GM19025 (cell line): ENCODE results near the gene WDR46.

Source experiments
- ATAC-seq: cut with Tn5 transposase; IDR thresholded peaks from one replicate; pipeline ENCODE4 v1.9.1; 2021; ENCODE audit warnings: mild to moderate bottlenecking, low read depth, moderate library complexity; ENCODE audit not compliant: unreplicated experiment

The WDR46 gene

GRCh38 chr6:33288921-33289783 is at the start of gene WDR46, which contains the start of gene PFDN6:
Gene WDR46 (minus strand): TSS chr6:33289239. CDS start chr6:33289170, 69 bp downstream.
Gene PFDN6 (plus strand): TSS chr6:33289601. CDS start chr6:33289857, 256 bp downstream.
- peak; percentile 91 for ATAC-seq

- no peak for ATAC-seq
Measured at GRCh38 chr6:33336495-33336894, 47.5 kb upstream of the WDR46 start.

GRCh38 chr6:33335916-33336315 is 46.9 kb upstream of the WDR46 start:
- ATAC-seq = no peak

GRCh38 chr6:33333666-33334065 is 44.6 kb upstream of the WDR46 start:
- no peak for ATAC-seq

- ATAC-seq = no peak
Measured at GRCh38 chr6:33330736-33331135, 41.7 kb upstream of the WDR46 start.

GRCh38 chr6:33329058-33329457 is 40.0 kb upstream of the WDR46 start:
- ATAC-seq = no peak

- ATAC-seq = no peak
Measured at GRCh38 chr6:33324125-33324524, 35.1 kb upstream of the WDR46 start.

- ATAC-seq = no peak
Measured at GRCh38 chr6:33323623-33323948, 34.5 kb upstream of the WDR46 start.

GRCh38 chr6:33321227-33321626 is 32.2 kb upstream of the WDR46 start:
- no peak for ATAC-seq

GRCh38 chr6:33320315-33321181 is 31.5 kb upstream of the WDR46 start:
- ATAC-seq = no peak

GRCh38 chr6:33319939-33320314 is 30.9 kb upstream of the WDR46 start:
- ATAC-seq = no peak

GRCh38 chr6:33318426-33319073 is 29.5 kb upstream of the WDR46 start:
- ATAC-seq = no peak

GRCh38 chr6:33317669-33318425 is 28.8 kb upstream of the WDR46 start, which contains the start of gene ZBTB22:
Gene ZBTB22 (minus strand): TSS chr6:33317744. CDS start chr6:33316916, 828 bp downstream.
- ATAC-seq = peak; percentile 51

- no peak for ATAC-seq
Measured at GRCh38 chr6:33317419-33317668, 28.3 kb upstream of the WDR46 start.

GRCh38 chr6:33316603-33317418 is 27.8 kb upstream of the WDR46 start:
- no peak for ATAC-seq

GRCh38 chr6:33315793-33316602 is 27.0 kb upstream of the WDR46 start:
- ATAC-seq = no peak

- no peak for ATAC-seq
Measured at GRCh38 chr6:33314943-33315792, 26.1 kb upstream of the WDR46 start.

- no peak for ATAC-seq
Measured at GRCh38 chr6:33314515-33314942, 25.5 kb upstream of the WDR46 start.
